Measurements from ENCODE around the gene PLA2G4E.

- TF ChIP-seq ESRRG (CRISPR knock-in tag; IDR thresholded peaks at IDR 0.05) (no peak), ZNF70 (CRISPR knock-in tag; IDR thresholded peaks at IDR 0.05) (no peak), ZNF565 (CRISPR knock-in tag; conservative IDR thresholded peaks at IDR 0.05; ENCODE audit: low read depth) (no peak), RARB (CRISPR knock-in tag; IDR thresholded peaks at IDR 0.05) (no peak)
These were observed 73.9 kb downstream of the PLA2G4E start for GRCh38 chr15:41946970-41947369.
